T-helper 2 cell treated with Interferon-gamma antibody and Interleukin-4, amounts not matched to agents 5 μg/mL and 100 μg/mL, for 36 hours (primary cell): Measurements from ENCODE around the gene PITPNB.

Experiments used
- DNase-seq: peaks from one replicate; pipeline ENCODE4 v3.0.0; 2021; ENCODE audit warnings: low spot score
- H3K27ac Mint-ChIP-seq: one replicate; pipeline ENCODE4 v1.8.0; 2021; ENCODE audit warnings: mild to moderate bottlenecking, mixed read lengths
- H3K27me3 Mint-ChIP-seq: one replicate; pipeline ENCODE4 v1.8.0; 2021; ENCODE audit warnings: low read depth, mixed read lengths
- H3K36me3 Mint-ChIP-seq: one replicate; pipeline ENCODE4 v1.8.0; 2021; ENCODE audit warnings: low read depth, mixed read lengths
- H3K4me1 Mint-ChIP-seq: one replicate; pipeline ENCODE4 v1.8.0; 2021; ENCODE audit warnings: low read depth, mixed read lengths
- H3K4me3 Mint-ChIP-seq: one replicate; pipeline ENCODE4 v1.8.0; 2022; ENCODE audit warnings: mild to moderate bottlenecking, moderate library complexity, mixed read lengths
- H3K9me3 Mint-ChIP-seq: one replicate; pipeline ENCODE4 v1.8.0; 2021; ENCODE audit warnings: mixed read lengths

Gene PITPNB

GRCh38 chr22:27834364-27835185, 84.5 kb downstream of the PITPNB start:
- H3K36me3 Mint-ChIP-seq, result no peaks in the 10 kb centered on the region
- H3K27ac Mint-ChIP-seq, result no peak overlapping the region
- H3K27me3 Mint-ChIP-seq, result no peaks in the 10 kb centered on the region
- peaks cover 4% of the 10 kb centered on the region for H3K9me3 Mint-ChIP-seq
- no peak overlapping the region for H3K4me3 Mint-ChIP-seq
- H3K4me1 Mint-ChIP-seq, result peaks cover 16% of the 10 kb centered on the region
- DNase-seq, result no peak

GRCh38 chr22:27833803-27834202, 85.3 kb downstream of the PITPNB start:
- H3K4me3 Mint-ChIP-seq, result no peak overlapping the region
- peaks cover 4% of the 10 kb centered on the region for H3K9me3 Mint-ChIP-seq
- no peak for DNase-seq
- H3K36me3 Mint-ChIP-seq, result no peaks in the 10 kb centered on the region
- H3K27me3 Mint-ChIP-seq, result no peaks in the 10 kb centered on the region
- H3K27ac Mint-ChIP-seq, result no peak overlapping the region
- peaks cover 16% of the 10 kb centered on the region for H3K4me1 Mint-ChIP-seq

GRCh38 chr22:27832606-27833005, 86.5 kb downstream of the PITPNB start:
- H3K27ac Mint-ChIP-seq, result no peak overlapping the region
- H3K9me3 Mint-ChIP-seq, result peaks cover 1% of the 10 kb centered on the region
- H3K27me3 Mint-ChIP-seq, result no peaks in the 10 kb centered on the region
- no peaks in the 10 kb centered on the region for H3K36me3 Mint-ChIP-seq
- no peak overlapping the region for H3K4me3 Mint-ChIP-seq
- DNase-seq, result no peak
- peaks cover 16% of the 10 kb centered on the region for H3K4me1 Mint-ChIP-seq

GRCh38 chr22:27829620-27830019, 89.4 kb downstream of the PITPNB start:
- Mint-ChIP-seq H3K9me3 (no peaks in the 10 kb centered on the region), H3K36me3 (no peaks in the 10 kb centered on the region), H3K27ac (no peak overlapping the region), H3K4me1 (peaks cover 16% of the 10 kb centered on the region), H3K4me3 (no peak overlapping the region), H3K27me3 (no peaks in the 10 kb centered on the region)
- no peak for DNase-seq

GRCh38 chr22:27827604-27828587, 91.2 kb downstream of the PITPNB start:
- no peak overlapping the region for H3K4me3 Mint-ChIP-seq
- no peaks in the 10 kb centered on the region for H3K9me3 Mint-ChIP-seq
- H3K36me3 Mint-ChIP-seq, result no peaks in the 10 kb centered on the region
- H3K27me3 Mint-ChIP-seq, result no peaks in the 10 kb centered on the region
- no peak overlapping the region for H3K27ac Mint-ChIP-seq
- no peak for DNase-seq
- H3K4me1 Mint-ChIP-seq, result peaks cover 16% of the 10 kb centered on the region

GRCh38 chr22:27825174-27825573, 93.9 kb downstream of the PITPNB start:
- Mint-ChIP-seq H3K4me1 (no peaks in the 10 kb centered on the region), H3K27ac (no peak overlapping the region), H3K36me3 (no peaks in the 10 kb centered on the region), H3K4me3 (no peak overlapping the region), H3K27me3 (no peaks in the 10 kb centered on the region), H3K9me3 (no peaks in the 10 kb centered on the region)
- no peak for DNase-seq

- Mint-ChIP-seq H3K9me3 (no peaks in the 10 kb centered on the region), H3K27ac (no peak overlapping the region), H3K36me3 (no peaks in the 10 kb centered on the region), H3K4me1 (no peaks in the 10 kb centered on the region), H3K4me3 (no peak overlapping the region), H3K27me3 (no peaks in the 10 kb centered on the region)
- DNase-seq, result no peak
These were observed 95.8 kb downstream of the PITPNB start for GRCh38 chr22:27823221-27823620.

GRCh38 chr22:27820896-27821866, 97.9 kb downstream of the PITPNB start:
- no peak for DNase-seq

GRCh38 chr22:27816552-27816951, 102.5 kb downstream of the PITPNB start:
- Mint-ChIP-seq H3K4me1 (no peaks in the 10 kb centered on the region), H3K27me3 (no peaks in the 10 kb centered on the region), H3K9me3 (no peaks in the 10 kb centered on the region), H3K4me3 (no peak overlapping the region), H3K27ac (no peak overlapping the region), H3K36me3 (no peaks in the 10 kb centered on the region)
- DNase-seq, result no peak

More at GRCh38 chr22:27820896-27821866, 97.9 kb downstream of the PITPNB start:
- Mint-ChIP-seq H3K4me1 (no peaks in the 10 kb centered on the region), H3K4me3 (no peak overlapping the region), H3K9me3 (no peaks in the 10 kb centered on the region), H3K36me3 (no peaks in the 10 kb centered on the region), H3K27me3 (no peaks in the 10 kb centered on the region), H3K27ac (no peak overlapping the region)

- no peaks in the 10 kb centered on the region for H3K36me3 Mint-ChIP-seq
- no peaks in the 10 kb centered on the region for H3K4me1 Mint-ChIP-seq
- no peak overlapping the region for H3K27ac Mint-ChIP-seq
- H3K4me3 Mint-ChIP-seq, result no peak overlapping the region
- DNase-seq, result no peak
- H3K27me3 Mint-ChIP-seq, result no peaks in the 10 kb centered on the region
- no peaks in the 10 kb centered on the region for H3K9me3 Mint-ChIP-seq
These were observed 103.1 kb downstream of the PITPNB start for GRCh38 chr22:27815826-27816530.

GRCh38 chr22:27814993-27815392, 104.1 kb downstream of the PITPNB start:
- no peaks in the 10 kb centered on the region for H3K27me3 Mint-ChIP-seq
- no peak for DNase-seq
- no peaks in the 10 kb centered on the region for H3K36me3 Mint-ChIP-seq
- no peaks in the 10 kb centered on the region for H3K4me1 Mint-ChIP-seq
- H3K27ac Mint-ChIP-seq, result no peak overlapping the region
- no peaks in the 10 kb centered on the region for H3K9me3 Mint-ChIP-seq
- no peak overlapping the region for H3K4me3 Mint-ChIP-seq

GRCh38 chr22:27811778-27812177, 107.3 kb downstream of the PITPNB start:
- DNase-seq, result no peak

More at GRCh38 chr22:27811778-27812177, 107.3 kb downstream of the PITPNB start:
- H3K27ac Mint-ChIP-seq, result no peak overlapping the region
- H3K27me3 Mint-ChIP-seq, result peaks cover 12% of the 10 kb centered on the region
- no peaks in the 10 kb centered on the region for H3K36me3 Mint-ChIP-seq
- no peaks in the 10 kb centered on the region for H3K9me3 Mint-ChIP-seq
- H3K4me1 Mint-ChIP-seq, result no peaks in the 10 kb centered on the region
- no peak overlapping the region for H3K4me3 Mint-ChIP-seq
